Duodenal mucosa (tissue), 2 donors: ENCODE measurements around the gene NSF.
"Not testable (repeated sequence)": the region's sequence is repeated elsewhere in the genome, so short reads cannot be mapped to it uniquely, and the experiment has no call there.

ENCODE experiments used
- H3K27ac ChIP-seq: one replicate; pipeline ENCODE4 v1.7.0; 2013; ENCODE audit warnings: low read depth, low read length
- H3K27me3 ChIP-seq, 2 donors: one replicate each; pipeline ENCODE4 v1.7.0; 2013; ENCODE audit warnings: low read length in 2 of 2, control low read depth in 1 of 2; ENCODE audit not compliant: insufficient read depth in 2 of 2, control insufficient read depth in 1 of 2
- H3K36me3 ChIP-seq, 2 donors: one replicate each; pipeline ENCODE4 v1.7.0; 2013; ENCODE audit warnings: low read length in 2 of 2, control low read depth in 1 of 2; ENCODE audit not compliant: insufficient read depth in 2 of 2, control insufficient read depth in 1 of 2
- H3K4me1 ChIP-seq, 2 donors: one replicate each; pipeline ENCODE4 v1.7.0; 2013; ENCODE audit warnings: low read length in 2 of 2, control low read depth in 1 of 2; ENCODE audit not compliant: insufficient read depth in 2 of 2, control insufficient read depth in 1 of 2
- H3K4me3 ChIP-seq, 2 donors: one replicate each; pipeline ENCODE4 v1.7.0; 2013; ENCODE audit warnings: low read length in 2 of 2, low read depth in 1 of 2
- H3K9ac ChIP-seq, 2 donors: one replicate each; pipeline ENCODE4 v1.7.0; 2013; ENCODE audit warnings: low read length in 2 of 2, low read depth in 1 of 2
- H3K9me3 ChIP-seq, 2 donors: one replicate each; pipeline ENCODE4 v1.7.0; 2013; ENCODE audit warnings: low read length in 2 of 2, control low read depth in 1 of 2; ENCODE audit not compliant: control insufficient read depth in 1 of 2

The NSF gene

DNA sequence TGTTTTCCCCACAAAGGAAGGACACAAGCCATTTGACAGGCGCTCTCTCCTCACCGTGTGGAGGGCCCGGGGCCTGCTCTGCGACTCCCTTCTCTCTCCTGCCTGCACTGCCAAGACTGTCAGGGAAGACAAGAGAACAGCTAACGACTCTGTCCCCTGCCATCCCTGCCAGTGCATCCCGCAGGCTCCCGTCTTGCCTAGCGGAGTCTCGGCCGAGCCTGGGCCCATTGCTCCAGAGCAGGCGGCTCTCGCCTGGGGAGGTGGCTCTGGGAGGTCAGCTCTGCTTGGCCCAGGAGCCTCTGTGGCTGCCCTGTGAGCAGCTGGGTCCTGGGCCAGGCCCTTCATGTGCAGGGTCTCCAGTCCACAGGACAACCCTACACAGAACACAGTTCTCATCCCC lies 175.0 kb downstream of the NSF start:
- H3K9ac ChIP-seq = no peak overlapping the region
- peaks cover 0 to 7% of the 10 kb centered on the region in 2 donors for H3K4me1 ChIP-seq

DNA sequence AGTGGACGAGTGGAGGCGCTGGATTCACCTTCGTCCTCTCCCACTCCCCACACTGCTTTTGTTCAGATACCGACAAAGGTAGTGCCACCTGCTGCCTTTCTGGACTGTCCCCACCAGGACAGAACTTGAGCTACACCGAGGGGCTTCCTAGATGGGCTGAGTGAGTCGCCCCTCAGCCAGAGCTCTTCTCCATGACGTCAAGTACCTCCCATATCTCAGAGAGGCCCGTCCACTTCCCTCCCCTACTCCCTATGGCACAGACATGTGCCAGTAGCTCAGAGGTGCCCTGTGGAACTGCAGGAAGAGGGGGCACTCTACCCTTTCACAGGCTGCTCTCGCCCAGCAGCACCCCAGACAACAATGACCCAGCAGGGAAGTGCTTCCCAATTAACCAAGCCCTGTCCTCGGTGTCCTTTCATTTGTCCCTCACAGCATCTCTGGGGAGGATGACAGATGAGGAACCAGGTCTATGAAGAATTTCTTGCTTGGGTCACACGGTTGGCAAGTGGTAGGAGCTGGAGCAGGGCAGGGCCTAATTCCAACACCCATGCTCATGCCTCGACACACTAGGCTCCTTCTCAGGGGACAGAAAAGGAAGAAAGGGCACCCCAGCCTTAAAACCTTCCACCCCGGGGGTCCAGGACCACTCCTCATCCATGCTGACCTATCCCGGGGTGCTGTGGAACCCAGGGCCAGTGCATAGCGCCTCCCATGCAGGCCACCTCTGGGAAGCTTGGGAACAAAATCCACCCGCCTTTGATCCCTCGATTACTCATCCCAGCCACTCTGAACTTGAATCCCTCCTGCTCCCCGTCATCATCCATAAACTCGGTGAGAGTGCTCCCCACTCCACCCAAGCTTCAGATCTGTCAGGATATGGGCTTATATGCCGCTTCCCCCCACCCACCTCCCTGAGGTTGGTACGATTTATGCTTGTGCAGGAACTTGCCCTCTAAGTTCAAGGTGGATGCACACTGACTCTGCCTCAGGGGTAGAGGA lies 176.3 kb downstream of the NSF start:
- H3K9me3 ChIP-seq = no peaks in the 10 kb centered on the region
- H3K27me3 ChIP-seq = peaks cover 0 to 7% of the 10 kb centered on the region in 2 donors
- no peak overlapping the region for H3K27ac ChIP-seq
- H3K9ac ChIP-seq = no peak overlapping the region
- H3K36me3 ChIP-seq = no peaks in the 10 kb centered on the region
- peaks cover 0 to 11% of the 10 kb centered on the region in 2 donors for H3K4me1 ChIP-seq
- no peak overlapping the region for H3K4me3 ChIP-seq

More for the DNA sequence above, 175.0 kb downstream of the NSF start:
- Histone ChIP-seq H3K27me3 (peaks cover 0 to 7% of the 10 kb centered on the region in 2 donors), H3K27ac (no peak overlapping the region), H3K9me3 (no peaks in the 10 kb centered on the region), H3K4me3 (no peak overlapping the region), H3K36me3 (no peaks in the 10 kb centered on the region)

DNA sequence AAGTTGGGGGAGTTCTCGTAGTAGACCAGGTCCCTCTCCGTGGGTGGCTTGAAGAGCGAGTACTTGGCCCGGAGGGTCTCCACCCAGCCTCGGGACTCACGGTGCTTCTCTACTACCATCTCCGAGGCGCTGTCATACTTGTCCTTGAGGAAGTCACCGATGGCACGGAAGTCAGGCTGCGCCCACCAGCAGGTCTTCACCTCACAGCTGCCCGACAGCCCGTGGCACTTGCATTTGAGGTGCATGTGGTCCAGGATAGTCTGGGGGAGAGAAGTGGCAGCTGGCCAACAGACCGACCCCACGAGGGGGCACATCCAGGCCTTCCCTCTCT lies 178.0 kb downstream of the NSF start:
- Histone ChIP-seq H3K27ac (no peak overlapping the region), H3K27me3 (peaks cover 0 to 7% of the 10 kb centered on the region in 2 donors), H3K4me3 (no peak overlapping the region), H3K4me1 (peaks cover 6 to 24% of the 10 kb centered on the region in 2 donors), H3K36me3 (no peaks in the 10 kb centered on the region), H3K9me3 (no peaks in the 10 kb centered on the region), H3K9ac (no peak overlapping the region)

DNA sequence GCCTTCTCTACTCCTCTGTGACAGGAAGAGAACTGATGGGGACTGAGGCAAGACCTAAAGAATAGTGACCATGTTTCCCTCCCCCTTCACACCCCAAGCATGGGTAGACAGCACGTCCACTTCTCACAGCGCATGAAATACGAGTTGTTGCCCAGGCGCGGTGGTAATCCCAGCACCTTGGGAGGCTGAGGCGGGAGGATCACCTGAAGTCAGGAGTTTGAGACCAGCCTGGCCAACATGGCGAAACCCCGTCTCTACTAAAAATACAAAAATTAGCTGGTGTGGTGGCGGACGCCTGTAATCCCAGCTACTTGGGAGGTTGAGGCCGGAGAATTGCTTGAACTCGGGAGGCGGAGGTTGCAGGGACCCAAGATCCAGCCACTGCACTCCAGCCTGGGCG lies 178.4 kb downstream of the NSF start:
- H3K27ac ChIP-seq, H3K36me3 ChIP-seq, H3K4me3 ChIP-seq, H3K9ac ChIP-seq, H3K27me3 ChIP-seq, H3K9me3 ChIP-seq: not testable (repeated sequence)
- peaks cover 6 to 24% of the 10 kb centered on the region in 2 donors for H3K4me1 ChIP-seq

DNA sequence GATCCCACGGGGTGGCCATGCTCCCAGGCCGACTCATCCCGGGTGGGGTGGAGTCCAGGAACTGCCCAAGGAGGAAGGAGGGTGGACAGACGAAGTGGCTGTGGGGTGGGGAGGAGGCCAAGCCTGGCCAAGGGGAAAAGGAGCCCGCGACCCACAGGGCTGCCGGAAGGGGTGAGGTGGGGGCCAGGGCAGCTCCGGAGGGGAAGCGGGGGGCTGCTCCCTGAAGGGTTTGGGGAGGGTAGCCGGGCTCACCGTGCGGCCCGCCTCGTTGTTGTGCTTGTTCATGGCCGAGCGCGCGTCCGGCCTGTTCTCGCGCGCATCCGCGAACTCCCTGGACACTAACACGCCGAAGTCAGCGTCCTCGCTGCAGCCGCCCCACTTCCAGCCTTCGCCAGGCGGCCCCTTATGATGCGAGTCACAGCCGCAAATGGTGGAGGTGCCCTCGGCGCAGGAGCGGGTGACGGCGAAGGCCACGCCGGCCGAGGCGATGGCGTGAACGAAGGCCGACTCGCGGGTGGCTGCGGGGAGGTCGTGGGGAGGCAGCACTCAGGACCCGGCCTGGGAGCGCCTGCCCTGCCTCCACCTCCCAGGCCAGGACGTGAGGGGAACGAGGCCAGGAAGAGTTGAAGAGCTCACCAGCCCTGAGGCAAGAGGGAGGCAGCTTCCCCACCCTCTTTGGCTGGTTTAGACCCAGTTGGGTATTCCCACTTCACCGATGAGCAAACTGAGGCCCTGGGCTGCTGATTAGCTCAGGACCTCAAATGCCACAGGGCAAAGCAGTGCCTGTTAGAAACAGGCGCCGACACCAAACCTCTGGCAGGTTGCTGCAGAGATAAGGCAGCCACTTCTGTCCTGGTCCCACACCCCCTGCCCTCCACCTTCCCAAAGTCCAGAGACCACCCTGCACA lies 179.3 kb downstream of the NSF start:
- H3K4me3 ChIP-seq = peak overlapping the region in 1 of 2 donors; percentile 28
- no peaks in the 10 kb centered on the region for H3K36me3 ChIP-seq
- no peaks in the 10 kb centered on the region for H3K9me3 ChIP-seq
- H3K27me3 ChIP-seq = peaks cover 0 to 7% of the 10 kb centered on the region in 2 donors
- H3K27ac ChIP-seq = no peak overlapping the region
- H3K9ac ChIP-seq = no peak overlapping the region
- peaks cover 6 to 24% of the 10 kb centered on the region in 2 donors for H3K4me1 ChIP-seq

DNA sequence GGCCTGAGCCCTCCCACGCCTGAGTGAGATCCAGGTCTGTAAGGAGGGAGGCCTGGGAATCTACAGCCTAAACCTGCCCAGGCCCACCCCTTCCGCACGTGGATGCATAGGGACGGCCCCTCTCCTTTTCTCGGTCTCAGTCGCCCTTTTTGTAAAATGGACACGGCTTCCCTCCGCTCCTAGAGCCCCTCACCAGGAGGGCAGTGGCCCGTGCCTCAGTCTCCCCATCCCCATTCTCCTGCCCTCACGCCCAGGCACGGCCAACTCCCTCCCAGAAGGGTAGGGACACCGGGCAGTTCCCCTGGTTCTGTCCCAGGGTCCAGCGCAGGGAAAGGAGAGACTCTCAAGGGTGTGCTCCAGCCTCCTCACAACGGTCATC lies 180.0 kb downstream of the NSF start:
- H3K27me3 ChIP-seq = peaks cover 0 to 7% of the 10 kb centered on the region in 2 donors
- peak overlapping the region; percentile 51 to 55 for H3K4me3 ChIP-seq
- H3K4me1 ChIP-seq = peaks cover 6 to 24% of the 10 kb centered on the region in 2 donors
- H3K9ac ChIP-seq = peak overlapping the region in 1 of 2 donors; percentile 39
- H3K27ac ChIP-seq = no peak overlapping the region
- H3K36me3 ChIP-seq = no peaks in the 10 kb centered on the region
- H3K9me3 ChIP-seq = no peaks in the 10 kb centered on the region

DNA sequence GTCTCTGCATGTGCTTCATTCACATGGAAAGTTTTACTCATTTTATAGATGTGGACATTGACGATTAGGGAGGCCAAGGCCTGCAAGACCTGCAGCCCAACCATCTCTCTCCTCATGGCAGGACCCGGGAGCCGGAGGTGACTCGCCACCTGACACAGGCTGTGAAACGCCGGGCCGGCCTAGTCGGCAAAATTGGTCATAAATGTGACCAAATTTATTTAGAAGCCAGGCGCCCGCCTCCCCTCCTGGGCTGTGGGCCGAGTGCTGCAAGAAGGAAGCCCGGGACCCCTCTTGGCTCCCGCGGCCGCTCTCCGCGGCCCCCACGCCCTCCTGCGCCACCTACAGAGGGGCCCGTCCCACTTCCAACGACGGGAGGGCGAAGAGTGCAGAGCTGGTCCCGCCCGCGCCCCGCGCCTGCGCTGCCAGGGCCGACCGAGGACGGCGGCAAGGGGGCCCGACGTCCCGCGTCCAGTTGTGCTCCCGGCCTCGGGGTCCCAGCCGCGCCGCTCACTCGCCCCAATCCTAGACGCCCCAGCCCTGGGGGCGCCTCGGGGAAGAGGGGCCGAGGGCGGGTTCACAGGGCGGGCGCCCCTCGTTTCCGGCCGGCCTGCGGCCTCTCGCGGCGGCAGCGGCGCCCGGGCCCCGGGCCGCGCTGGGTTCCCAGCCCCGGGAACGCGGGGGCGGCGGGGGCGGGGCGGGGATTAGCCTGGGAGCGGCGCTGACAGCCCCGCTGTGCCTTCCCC lies 180.5 kb downstream of the NSF start:
- peaks cover 0 to 7% of the 10 kb centered on the region in 2 donors for H3K27me3 ChIP-seq
- H3K9ac ChIP-seq = peak overlapping the region; percentile 39 to 64
- H3K4me1 ChIP-seq = peaks cover 6 to 24% of the 10 kb centered on the region in 2 donors
- no peak overlapping the region for H3K27ac ChIP-seq
- no peaks in the 10 kb centered on the region for H3K36me3 ChIP-seq
- no peaks in the 10 kb centered on the region for H3K9me3 ChIP-seq
- peak overlapping the region; percentile 51 to 55 for H3K4me3 ChIP-seq

DNA sequence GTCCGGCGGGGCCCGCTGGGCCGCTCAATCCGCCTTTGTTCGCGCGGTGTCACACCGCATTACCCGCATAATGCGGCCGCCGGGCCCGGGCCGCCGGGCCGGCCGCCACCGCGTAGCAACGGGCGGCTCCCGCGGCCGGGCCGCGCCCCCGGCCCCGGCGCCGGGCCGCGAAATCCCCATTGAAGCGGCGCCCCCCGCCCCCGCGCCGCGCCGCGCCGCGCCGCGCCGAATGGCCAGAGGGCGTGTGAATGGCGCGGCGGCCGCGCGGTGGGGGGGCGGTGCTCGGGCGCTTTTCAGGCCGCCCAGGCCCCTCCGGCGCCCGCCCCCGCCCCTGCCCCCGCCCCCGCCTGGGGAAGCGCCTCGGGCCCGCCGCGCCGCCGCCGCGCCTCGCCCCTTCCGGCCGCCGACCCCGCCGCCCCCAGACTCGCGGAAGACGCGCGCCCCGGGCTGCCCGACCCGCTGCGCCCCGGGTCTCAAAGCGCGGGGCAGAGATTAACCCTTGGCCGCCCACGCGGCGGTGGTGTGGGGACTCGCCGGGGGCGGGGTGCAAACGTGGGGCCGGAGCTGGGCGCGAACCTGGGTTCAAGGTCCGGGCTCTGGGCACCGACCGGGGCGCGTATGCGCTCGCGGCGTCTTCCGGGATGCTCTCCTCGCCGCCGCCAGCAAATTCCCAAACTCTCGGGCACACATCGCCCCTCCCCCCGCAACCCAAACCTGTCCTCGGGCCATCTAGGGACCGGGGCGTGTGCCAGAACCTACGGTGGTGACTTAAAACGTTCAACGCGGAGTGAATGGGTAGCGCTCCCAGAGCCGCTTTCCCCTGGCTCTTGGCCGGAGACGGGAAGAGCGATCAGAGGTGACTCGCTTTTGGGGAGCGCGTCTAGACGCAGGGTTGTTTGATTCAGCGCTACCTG lies 181.3 kb downstream of the NSF start:
- Histone ChIP-seq H3K4me1 (peaks cover 6 to 24% of the 10 kb centered on the region in 2 donors), H3K9ac (peak overlapping the region in 1 of 2 donors; percentile 18), H3K9me3 (no peaks in the 10 kb centered on the region), H3K27me3 (peaks cover 0 to 7% of the 10 kb centered on the region in 2 donors), H3K4me3 (peak overlapping the region; percentile 58 to 64), H3K36me3 (no peaks in the 10 kb centered on the region), H3K27ac (peak overlapping the region; percentile 6)
